NCI-H2171 treated with DMSO at 0.1 percent for 48 hours (cell line): Measurements from ENCODE around the gene MUC12.
"Not testable (repeated sequence)": the region's sequence is repeated elsewhere in the genome, so short reads cannot be mapped to it uniquely, and the experiment has no call there.

Source experiments
- DNase-seq: peaks from one replicate; lab custom pipeline; 2025; lab: John Stamatoyannopoulos, UW

Gene MUC12

DNA sequence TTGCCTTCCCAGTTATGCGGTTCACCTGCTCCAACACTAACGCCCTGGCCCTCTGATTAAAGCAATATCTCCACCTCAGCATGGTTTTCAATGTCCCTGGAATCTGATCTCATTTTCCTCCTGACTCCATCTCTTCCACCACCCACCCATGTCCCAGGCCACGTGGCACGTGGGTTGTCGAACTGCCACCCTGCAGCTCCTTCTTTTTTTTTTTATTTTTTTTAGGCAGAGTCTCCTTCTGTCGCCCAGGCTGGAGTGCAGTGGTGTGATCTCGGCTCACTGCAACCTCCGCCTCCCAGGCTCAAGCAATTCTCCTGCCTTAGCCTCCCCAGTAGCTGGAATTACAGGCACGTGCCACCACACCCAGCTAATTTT lies 94.8 kb downstream of the MUC12 start:
- DNase-seq, result peak; percentile 10

DNA sequence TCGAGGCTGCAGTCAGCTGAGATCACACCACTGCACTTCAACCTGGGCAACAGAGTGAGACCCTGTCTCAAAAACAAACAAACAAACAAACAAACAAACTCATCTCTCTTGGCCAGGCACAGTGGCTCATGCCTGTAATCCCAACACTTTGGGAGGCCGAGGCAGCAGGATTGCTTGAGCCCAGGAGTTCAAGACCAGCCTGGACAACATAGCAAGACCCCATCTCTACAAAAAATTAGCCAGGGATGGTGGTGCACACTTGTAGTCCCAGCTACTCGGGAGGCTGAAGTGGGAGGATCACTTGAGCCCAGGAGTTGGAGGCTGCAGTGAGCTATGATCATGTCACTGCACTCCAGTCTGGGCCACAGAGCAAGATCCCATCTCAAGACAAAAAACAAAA lies 95.8 kb downstream of the MUC12 start:
- not testable (repeated sequence) for DNase-seq

DNA sequence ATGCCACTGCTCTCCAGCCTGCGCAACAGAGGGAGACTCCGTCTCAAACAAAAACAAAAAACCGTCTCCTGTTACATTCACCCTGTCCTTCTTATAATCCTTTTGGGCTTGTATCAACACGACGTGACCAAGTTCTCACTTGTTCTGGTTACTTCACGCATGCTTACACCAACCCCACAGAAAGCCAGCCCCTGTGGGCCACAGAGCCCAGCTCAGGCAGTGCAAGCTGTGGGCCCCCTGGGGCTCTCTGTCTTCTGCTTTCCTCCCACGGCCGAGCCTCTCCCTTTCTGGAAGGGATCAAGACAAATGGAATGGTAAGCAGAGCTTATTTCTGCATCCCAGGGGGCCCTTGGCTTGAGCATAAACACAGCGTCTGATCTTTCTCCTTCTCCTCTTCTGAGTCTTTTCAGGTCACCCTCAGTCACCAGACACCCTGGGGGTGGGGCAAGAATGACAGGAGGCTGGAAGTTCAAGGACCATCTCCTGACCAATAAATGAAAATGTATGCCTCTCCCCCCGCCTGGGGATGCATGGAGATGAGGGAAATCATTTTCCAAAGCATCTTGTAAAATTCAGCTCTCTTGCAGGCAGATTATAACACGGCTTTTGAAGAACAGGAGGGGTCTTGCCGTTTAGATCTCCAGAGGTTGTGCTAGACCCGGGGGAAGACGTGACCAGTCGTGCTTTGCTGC lies 96.9 kb downstream of the MUC12 start:
- peak; percentile 99 for DNase-seq

DNA sequence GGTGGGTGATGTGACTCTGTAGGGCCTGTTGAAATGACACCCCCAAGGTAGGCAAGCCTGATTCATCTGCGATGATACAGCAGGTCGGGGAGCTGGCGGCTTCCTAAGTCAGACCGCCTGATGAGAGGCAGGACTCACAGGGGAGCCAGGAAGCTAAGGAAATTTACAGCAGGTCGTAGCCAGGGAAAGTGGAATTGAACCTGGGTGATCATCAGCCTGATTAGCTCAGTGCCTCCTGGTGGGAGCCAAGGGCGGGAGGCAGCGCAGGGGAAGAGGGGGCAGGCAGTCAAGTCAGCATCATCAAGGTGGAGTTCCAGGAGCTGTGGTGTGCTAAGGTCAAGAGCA lies 97.4 kb downstream of the MUC12 start:
- peak; percentile 73 for DNase-seq

DNA sequence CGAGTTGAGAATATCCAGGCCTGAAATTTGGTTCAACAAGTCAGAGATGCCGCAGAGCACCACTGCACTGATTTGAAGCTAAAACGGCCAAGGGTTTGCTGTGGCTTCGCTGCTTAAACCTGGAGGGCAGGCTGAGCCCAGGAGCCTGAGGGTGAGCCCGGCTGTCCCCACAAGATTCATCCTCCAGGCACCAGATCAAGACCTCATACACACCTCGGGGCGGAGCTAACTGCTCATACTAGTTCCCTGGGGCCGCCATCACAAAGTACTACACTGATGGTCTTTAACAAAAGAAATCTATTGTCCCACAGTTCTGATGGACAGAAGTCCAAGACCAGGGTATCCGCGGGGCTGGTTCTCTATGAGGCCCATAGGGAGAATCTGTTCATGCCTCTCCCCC lies 99.0 kb downstream of the MUC12 start:
- DNase-seq, result no peak
